Activated CD8-positive, alpha-beta memory T cell treated with anti-CD3 and anti-CD28 coated beads for 1 hour (primary cell): ENCODE measurements around the gene ACADS.

Experiments
- DNase-seq, 2 donors: peaks; one replicate each; pipeline ENCODE4 v3.0.0-alpha.2; 2020; ENCODE audit warnings: low read depth in 1 of 2; ENCODE audit errors: extremely low read depth in 1 of 2

ACADS gene

GRCh38 chr12:120751389-120751788 lies 25.8 kb downstream of the ACADS start:
- DNase-seq: no peak

DNA sequence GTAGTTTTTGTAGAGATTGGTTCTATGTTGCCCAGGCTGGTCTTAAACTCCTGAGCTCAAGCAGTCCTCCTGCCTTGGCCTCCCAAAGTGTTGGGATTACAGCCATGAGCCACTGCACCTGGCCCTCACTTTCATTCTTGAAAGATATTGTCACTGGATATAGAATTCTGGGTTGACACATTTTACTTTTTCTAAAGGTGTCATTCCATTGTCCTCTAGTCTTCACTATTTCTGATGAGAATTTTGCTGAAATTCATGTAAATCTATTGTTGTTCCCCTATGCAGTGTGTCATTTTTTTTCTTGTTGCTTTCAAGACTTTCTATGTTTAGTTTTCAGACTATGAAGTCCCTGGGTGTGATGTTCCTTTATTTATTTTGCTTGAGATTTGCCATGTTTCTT lies 29.2 kb downstream of the ACADS start:
- no peak for DNase-seq

DNA sequence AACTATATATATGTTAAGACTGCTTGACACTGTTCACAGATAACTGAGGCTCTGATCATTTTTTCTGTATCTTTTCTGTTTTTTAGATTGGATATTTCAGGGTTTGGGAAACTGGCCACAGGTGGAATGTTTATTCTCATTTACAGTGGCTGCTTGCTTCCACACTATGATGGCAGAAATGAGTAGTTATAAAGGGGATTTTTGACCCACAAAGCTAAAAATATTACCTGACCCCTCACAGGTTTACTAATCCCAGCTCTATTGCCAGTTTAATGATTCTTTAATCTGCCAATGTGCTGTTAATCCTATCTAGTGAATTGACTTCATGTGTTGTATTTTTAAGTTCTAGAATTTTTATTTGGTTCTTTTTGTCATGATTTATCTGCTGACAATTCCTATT lies 29.6 kb downstream of the ACADS start:
- no peak for DNase-seq

GRCh38 chr12:120757226-120757742 lies 31.7 kb downstream of the ACADS start:
- DNase-seq: no peak

GRCh38 chr12:120757949-120758348 lies 32.3 kb downstream of the ACADS start:
- no peak for DNase-seq

DNA sequence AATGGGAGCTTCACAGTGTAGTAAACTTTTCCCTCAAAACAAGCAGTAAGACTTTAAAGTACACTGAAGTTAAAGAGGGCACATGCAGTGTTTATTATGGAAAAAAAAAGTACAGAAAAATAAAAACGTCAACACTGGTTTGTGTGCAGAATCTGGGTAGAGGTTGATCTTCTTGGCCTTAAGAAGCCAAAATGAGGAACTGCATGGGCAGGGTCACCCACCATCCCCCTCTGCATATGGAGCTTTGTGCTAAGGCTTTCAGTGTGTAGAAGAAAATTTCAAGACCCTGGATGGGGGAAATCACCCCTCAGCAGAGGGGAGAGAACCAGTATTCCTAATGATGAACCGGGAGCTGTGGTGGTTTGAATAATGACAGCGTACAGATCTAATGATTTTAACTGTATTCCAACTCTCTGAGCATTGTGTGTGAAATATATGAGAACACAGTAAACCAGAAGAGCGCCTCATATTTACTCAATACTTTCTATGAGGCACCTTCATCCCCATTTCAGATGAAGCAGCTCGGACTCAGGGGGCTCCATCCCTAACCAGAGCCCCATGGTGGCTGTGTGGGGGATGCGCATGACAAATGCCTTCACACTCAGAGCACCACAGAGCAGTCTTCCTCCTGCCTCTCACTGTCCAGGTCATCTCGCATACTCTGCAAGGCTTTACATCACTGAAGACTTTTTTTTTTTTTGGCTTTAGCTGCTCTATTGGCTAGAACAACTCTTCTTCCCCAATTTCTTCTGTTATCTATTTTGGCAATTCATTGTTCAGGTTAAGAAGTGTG lies 33.4 kb downstream of the ACADS start:
- no peak for DNase-seq

DNA sequence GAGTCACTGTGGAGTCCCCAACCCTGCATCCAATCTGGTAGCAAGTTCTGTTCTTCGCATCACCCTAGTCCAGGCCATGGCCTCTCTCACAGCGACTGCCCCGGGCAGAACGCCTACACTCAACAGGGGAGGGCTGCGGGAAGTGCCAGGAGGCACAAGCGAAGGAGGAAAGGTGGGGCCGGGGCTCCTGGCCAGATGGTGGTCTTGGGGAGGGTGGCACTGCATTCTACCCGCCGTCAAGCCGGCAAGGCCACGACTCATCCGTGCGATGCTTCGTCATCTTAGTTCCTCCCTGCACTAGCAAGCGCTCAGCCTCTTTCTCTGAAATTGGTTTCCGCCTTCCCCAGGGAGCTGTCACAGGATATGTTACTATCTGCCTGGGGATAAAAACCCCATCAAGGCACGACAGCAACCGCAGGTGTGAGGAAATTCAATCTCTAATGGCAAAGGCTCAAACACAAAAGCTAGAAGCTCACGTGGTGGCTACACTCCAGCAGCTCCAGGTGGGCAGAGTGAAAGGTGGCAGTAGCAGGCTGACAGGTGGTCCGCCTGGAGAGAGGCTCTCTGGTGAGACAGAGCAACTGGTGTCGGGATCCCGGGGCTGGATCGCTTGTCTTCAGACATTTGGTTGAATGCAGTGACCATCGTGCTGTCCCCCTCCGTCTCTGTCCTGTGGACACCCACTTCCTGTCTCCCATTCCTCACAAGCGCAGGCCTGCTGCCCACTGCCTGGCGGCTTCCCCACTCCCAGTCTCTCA lies 34.1 kb downstream of the ACADS start:
- no peak for DNase-seq

GRCh38 chr12:120760349-120761254 lies 35.0 kb downstream of the ACADS start:
- DNase-seq: no peak

GRCh38 chr12:120761519-120761934 lies 35.9 kb downstream of the ACADS start:
- no peak for DNase-seq

DNA sequence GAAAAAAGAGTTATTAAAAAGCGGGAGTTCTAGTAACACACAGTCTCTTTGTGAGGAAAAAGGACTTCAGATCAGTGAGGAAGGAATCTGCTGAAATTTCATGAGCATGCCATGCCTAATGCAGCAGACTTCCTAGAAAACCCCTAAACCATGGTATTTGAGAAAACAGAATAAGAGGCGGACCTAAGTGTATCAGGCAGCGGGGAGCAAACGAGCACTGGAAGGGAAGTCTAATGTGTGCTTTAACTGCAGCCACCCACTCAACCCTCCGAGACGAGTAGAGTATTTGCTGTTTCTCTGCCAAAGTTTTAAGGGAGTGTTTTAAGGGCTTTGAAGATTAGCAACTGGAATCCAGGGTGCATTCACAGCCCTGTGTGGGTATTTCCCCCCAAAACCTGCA lies 36.5 kb downstream of the ACADS start:
- no peak for DNase-seq

DNA sequence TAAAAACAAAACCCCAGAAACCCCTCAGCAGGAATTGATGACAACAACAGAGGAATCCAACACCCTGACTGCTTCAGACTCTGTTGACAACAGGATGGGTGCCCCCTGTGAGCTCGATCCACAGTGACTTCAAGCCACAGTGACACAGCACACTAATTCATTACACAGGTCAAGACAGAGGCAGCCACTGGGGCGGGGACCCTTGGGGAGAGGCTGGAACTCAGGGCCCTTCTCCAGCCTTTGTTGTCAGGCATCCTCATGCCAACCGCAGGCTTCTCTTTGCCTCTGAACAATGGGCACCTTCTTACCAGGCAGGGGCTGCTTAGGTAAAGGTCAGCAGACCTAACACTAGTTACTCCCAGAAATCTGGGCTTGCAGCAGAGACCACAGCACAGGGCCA lies 37.6 kb downstream of the ACADS start:
- no peak for DNase-seq

DNA sequence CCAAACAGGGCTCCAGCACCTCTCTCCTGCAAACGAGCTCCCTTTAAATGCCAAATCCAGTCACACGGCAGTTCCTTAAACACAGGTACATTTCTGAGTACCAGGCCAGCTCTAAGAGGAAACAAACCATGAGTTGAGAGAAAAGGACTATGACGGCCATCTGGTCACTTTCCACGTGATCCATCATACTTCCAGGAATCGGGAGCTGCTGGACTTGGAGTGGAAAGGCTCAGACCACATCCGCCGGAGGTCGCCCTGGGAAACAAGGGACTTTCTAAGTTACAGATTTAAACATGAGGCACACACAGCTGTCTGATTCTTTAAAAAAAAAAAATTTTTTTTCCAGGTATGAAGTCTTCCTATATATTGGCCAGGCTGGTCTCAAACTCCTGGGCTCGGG lies 39.2 kb downstream of the ACADS start:
- DNase-seq: no peak

GRCh38 chr12:120766566-120766965 lies 40.9 kb downstream of the ACADS start:
- DNase-seq: no peak

GRCh38 chr12:120767071-120768024 lies 41.7 kb downstream of the ACADS start:
- no peak for DNase-seq

DNA sequence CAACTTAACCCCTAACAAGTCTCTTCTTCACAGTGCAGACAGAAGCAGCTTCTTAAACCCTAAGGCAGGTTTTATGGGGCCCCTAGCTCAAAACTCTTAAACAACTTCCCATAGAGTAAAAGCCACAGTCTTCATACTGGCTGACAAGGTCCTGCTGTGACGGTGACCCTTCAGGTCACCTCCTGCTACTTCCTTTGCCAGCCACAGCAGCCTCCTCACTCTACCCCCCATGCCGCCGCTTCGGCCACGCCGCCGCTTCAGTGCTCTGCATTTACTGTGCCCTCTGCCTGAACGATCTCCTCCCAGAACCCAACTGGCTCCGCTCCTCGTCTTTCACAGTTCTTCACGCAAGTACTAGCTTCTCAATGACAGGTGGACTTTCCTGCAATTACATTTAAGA lies 45.5 kb downstream of the ACADS start:
- DNase-seq: no peak

DNA sequence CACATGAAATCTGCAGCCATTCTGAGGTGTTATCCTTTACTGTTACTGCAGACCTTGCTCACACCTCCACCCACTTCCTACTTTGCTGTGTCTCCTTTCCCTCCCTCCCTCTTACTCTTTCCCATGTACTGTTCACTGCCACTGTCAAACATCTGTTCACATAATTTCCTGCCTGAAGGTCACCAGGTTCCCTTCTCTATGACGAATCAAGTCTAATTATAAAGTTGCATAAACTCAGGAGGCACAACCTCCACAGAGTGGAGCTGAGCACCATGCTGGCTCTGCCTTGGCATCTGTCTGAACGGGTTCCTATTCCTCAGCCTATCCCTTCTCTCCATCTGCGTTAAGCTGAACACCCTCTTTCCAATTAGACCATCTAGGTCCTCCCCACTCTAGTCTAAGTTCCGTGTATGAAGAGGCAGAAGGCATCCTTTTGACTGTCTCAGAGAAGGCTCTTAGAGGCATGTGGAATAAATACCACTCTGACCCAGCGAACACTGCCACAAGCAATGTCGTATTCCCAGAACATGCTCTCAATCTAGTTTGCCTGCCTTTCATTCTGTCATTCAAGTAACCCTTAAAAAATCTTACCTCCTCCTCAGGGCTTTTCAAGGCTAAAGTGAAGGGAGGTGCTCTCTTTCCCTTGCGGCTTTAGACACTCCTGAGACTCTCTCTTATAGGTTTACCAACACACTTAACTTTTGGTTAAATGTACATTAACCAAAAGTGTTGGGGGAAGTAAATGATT lies 48.7 kb downstream of the ACADS start:
- no peak for DNase-seq

GRCh38 chr12:120775862-120776552 lies 50.4 kb downstream of the ACADS start:
- DNase-seq: no peak

DNA sequence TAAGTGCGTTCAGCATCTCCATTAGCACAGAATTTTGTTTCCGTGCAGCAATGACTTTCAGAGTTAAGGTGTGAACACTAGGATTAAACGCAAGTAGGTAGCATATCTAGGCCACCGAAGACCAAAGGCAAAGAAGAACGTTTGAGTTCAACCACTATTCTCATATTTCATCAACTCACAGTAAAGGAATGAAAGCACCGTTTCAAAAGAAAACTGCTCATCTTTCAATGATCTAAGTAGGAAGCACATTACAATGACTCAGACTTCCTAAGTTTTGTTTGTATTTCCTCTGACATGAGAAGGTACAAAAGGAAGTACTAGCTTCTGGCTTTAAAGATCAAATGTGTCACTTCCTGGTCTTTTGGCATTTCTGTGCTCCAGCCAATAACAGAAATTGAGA lies 57.6 kb downstream of the ACADS start:
- no peak for DNase-seq

GRCh38 chr12:120784804-120785203 lies 59.2 kb downstream of the ACADS start:
- DNase-seq: no peak
